GM19395 (cell line): Measurements from ENCODE around the gene LYPLA2.
"Not testable (repeated sequence)": the region's sequence is repeated elsewhere in the genome, so short reads cannot be mapped to it uniquely, and the experiment has no call there.

ENCODE experiments used
- ATAC-seq: cut with Tn5 transposase; IDR thresholded peaks from one replicate; pipeline ENCODE4 v1.9.1; 2021; ENCODE audit warnings: mild to moderate bottlenecking, moderate library complexity; ENCODE audit not compliant: unreplicated experiment

Gene LYPLA2

GRCh38 chr1:23799570-23800399 is 8.8 kb downstream of the LYPLA2 start:
- ATAC-seq: peak; percentile 5

GRCh38 chr1:23800400-23801337 is 9.7 kb downstream of the LYPLA2 start, which contains the start of gene GALE:
Gene GALE (minus strand): TSS chr1:23800754. CDS start chr1:23799007, 1,747 bp downstream.
- ATAC-seq: peak; percentile 71

GRCh38 chr1:23801338-23801748 is 10.4 kb downstream of the LYPLA2 start:
- no peak for ATAC-seq

- ATAC-seq: no peak
These were observed 10.9 kb downstream of the LYPLA2 start for GRCh38 chr1:23801876-23802275.

- not testable (repeated sequence) for ATAC-seq
These were observed 11.9 kb downstream of the LYPLA2 start for GRCh38 chr1:23802809-23803342.

GRCh38 chr1:23803674-23804073 is 12.7 kb downstream of the LYPLA2 start:
- ATAC-seq: no peak

GRCh38 chr1:23804183-23804835 is 13.4 kb downstream of the LYPLA2 start:
- no peak for ATAC-seq

- no peak for ATAC-seq
These were observed 14.1 kb downstream of the LYPLA2 start for GRCh38 chr1:23805025-23805424.

GRCh38 chr1:23806280-23806679 is 15.3 kb downstream of the LYPLA2 start:
- ATAC-seq: no peak

- ATAC-seq: no peak
These were observed 16.5 kb downstream of the LYPLA2 start for GRCh38 chr1:23807453-23807852.

GRCh38 chr1:23809751-23810171 is 18.8 kb downstream of the LYPLA2 start:
- no peak for ATAC-seq

GRCh38 chr1:23810818-23811540 is 20.0 kb downstream of the LYPLA2 start:
- ATAC-seq: no peak

- ATAC-seq: no peak
These were observed 23.1 kb downstream of the LYPLA2 start for GRCh38 chr1:23814016-23814415.

GRCh38 chr1:23816361-23816760 is 25.4 kb downstream of the LYPLA2 start:
- no peak for ATAC-seq

- ATAC-seq: no peak
These were observed 26.0 kb downstream of the LYPLA2 start for GRCh38 chr1:23816906-23817305.

- no peak for ATAC-seq
These were observed 26.7 kb downstream of the LYPLA2 start for GRCh38 chr1:23817633-23818032.

- no peak for ATAC-seq
These were observed 32.8 kb downstream of the LYPLA2 start for GRCh38 chr1:23823767-23824166.

- ATAC-seq: no peak
These were observed 33.7 kb downstream of the LYPLA2 start for GRCh38 chr1:23824711-23825075.

- ATAC-seq: peak; percentile 73
These were observed 34.3 kb downstream of the LYPLA2 start, which contains the start of gene HMGCL for GRCh38 chr1:23825076-23825761. Gene HMGCL (minus strand): TSS chr1:23825429. CDS start chr1:23825415, 14 bp downstream.
